T-helper 1 cell treated with Interleukin-12 subunit alpha and Interleukin-12 subunit beta and Interleukin-4 antibody, amounts not matched to agents 30 μg/mL and 1 μg/mL, for 36 hours (primary cell): ENCODE measurements around the gene GATA2.

Experiments
- H3K27ac Mint-ChIP-seq: one replicate; pipeline ENCODE4 v1.8.0; 2021; ENCODE audit warnings: mild to moderate bottlenecking, mixed read lengths
- H3K27me3 Mint-ChIP-seq: one replicate; pipeline ENCODE4 v1.8.0; 2021; ENCODE audit warnings: low read depth, mixed read lengths
- H3K36me3 Mint-ChIP-seq: one replicate; pipeline ENCODE4 v1.8.0; 2021; ENCODE audit warnings: low read depth, mixed read lengths
- H3K4me1 Mint-ChIP-seq: one replicate; pipeline ENCODE4 v1.8.0; 2021; ENCODE audit warnings: low read depth, mixed read lengths
- H3K4me3 Mint-ChIP-seq: one replicate; pipeline ENCODE4 v1.8.0; 2021; ENCODE audit warnings: mild to moderate bottlenecking, moderate library complexity, mixed read lengths
- H3K9me3 Mint-ChIP-seq: one replicate; pipeline ENCODE4 v1.8.0; 2021; ENCODE audit warnings: mixed read lengths

GATA2 gene

DNA sequence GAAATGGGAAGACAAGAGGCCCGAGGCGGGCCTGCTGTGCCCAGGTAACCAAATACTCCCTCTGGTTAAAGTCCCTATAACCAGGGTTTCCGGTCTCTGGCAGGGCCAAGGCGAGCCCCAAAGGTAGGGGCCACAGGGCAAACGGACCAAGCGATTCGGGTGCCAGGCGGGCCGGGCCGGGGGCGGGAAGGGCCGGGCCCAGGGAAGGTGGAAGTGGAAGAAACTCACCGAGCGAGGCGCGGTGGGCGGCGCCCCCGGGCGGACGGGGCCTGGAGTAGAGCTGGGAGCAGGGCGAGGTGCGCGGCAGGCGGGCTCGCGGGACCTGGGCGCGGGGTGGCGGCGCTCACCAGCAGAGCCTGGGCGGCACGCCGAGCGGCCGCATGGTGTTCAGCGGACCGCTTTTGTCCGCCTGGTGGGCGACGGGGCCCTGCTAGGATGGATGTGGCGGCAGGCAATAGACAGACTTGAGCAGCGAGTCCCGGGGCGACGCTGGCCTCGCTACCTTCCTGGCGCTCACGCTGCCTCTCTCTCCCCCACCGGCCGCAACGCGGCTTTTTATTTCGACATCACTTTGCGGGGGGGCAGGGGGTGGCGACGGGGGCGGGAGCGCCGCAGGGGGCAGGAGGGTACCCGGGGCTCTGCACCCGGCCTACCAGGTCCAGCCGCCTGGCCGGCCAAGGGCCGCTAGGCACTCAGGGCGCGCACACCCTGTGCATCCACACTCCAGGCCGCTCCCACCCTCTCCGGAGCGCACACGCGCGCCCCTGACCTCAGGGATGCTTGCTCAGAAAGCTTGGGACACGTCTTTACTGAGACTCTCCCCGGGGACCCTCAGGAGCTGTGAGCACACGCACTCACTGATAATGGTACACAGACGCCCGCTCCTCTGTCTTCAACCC lies at the start of gene GATA2:
Gene GATA2, minus strand, starts transcription at position 531 of the 899 bp plus-strand sequence. CDS start 6,170 bp downstream, outside the sequence.
- no peaks in the 10 kb centered on the region for H3K9me3 Mint-ChIP-seq
- H3K27me3 Mint-ChIP-seq: peaks cover 76% of the 10 kb centered on the region
- peaks cover 9% of the 10 kb centered on the region for H3K4me1 Mint-ChIP-seq
- H3K36me3 Mint-ChIP-seq: no peaks in the 10 kb centered on the region
- H3K4me3 Mint-ChIP-seq: no peak within 1 kb of the TSS
- H3K27ac Mint-ChIP-seq: no peak within 1 kb of the TSS

DNA sequence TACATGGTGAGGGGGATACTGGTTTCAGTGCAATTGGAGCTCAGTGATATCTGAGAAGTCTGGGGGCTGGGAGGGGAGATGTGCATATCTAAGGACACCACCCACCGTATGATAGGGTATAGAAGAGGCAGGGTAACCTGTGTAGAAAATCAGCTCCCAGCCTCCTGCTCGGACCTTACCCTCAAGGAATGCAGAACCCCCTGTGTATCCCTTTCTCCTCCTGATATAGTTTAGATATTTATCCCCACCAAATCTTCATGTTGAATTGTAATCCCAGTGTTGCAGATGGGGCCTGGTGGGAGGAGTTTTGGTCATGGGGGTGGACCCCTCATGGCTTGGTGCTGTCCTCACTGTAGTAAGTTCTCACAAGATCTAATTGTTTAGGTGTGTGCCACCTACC lies 48.2 kb upstream of the GATA2 start:
- Mint-ChIP-seq H3K4me3 (no peak overlapping the region), H3K27me3 (peaks cover 22% of the 10 kb centered on the region), H3K27ac (no peak overlapping the region), H3K36me3 (no peaks in the 10 kb centered on the region), H3K9me3 (peaks cover 10% of the 10 kb centered on the region), H3K4me1 (no peaks in the 10 kb centered on the region)

- Mint-ChIP-seq H3K27ac (no peak overlapping the region), H3K4me3 (no peak overlapping the region), H3K4me1 (no peaks in the 10 kb centered on the region), H3K9me3 (peaks cover 10% of the 10 kb centered on the region), H3K36me3 (no peaks in the 10 kb centered on the region), H3K27me3 (peaks cover 40% of the 10 kb centered on the region)
Measured at GRCh38 chr3:128539376-128539775, 46.4 kb upstream of the GATA2 start.

DNA sequence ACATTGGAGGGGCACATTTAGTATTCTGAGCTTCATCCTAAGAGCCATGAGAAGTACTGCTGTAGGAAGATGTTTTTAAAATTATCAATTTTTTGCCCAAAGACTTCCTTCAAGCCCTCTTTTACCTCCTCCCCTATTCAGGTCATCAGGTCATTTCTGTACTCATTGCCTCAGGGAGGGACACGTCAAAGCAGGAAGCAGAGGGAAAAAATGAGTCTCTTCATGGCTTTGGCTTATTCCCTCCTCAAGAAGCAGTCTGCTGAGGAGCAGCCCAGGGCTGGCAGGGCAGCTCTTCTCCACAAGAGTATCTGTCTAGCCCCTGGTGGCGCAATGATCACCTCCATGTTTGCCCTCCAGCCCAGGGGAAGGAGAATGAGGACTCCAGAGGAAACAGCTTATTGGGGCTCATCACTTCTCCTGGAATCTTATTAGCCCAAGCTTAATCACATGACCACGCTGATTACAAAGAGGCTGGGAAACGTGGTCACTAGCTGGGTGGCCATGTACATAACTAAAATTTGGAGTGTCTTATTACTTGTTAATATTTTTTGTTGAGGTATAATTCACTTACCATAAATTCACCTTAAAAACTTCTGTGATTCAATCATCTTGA lies 44.2 kb upstream of the GATA2 start:
- Mint-ChIP-seq H3K4me3 (no peak overlapping the region), H3K27ac (no peak overlapping the region), H3K4me1 (no peaks in the 10 kb centered on the region), H3K9me3 (no peaks in the 10 kb centered on the region), H3K36me3 (no peaks in the 10 kb centered on the region), H3K27me3 (peaks cover 43% of the 10 kb centered on the region)

DNA sequence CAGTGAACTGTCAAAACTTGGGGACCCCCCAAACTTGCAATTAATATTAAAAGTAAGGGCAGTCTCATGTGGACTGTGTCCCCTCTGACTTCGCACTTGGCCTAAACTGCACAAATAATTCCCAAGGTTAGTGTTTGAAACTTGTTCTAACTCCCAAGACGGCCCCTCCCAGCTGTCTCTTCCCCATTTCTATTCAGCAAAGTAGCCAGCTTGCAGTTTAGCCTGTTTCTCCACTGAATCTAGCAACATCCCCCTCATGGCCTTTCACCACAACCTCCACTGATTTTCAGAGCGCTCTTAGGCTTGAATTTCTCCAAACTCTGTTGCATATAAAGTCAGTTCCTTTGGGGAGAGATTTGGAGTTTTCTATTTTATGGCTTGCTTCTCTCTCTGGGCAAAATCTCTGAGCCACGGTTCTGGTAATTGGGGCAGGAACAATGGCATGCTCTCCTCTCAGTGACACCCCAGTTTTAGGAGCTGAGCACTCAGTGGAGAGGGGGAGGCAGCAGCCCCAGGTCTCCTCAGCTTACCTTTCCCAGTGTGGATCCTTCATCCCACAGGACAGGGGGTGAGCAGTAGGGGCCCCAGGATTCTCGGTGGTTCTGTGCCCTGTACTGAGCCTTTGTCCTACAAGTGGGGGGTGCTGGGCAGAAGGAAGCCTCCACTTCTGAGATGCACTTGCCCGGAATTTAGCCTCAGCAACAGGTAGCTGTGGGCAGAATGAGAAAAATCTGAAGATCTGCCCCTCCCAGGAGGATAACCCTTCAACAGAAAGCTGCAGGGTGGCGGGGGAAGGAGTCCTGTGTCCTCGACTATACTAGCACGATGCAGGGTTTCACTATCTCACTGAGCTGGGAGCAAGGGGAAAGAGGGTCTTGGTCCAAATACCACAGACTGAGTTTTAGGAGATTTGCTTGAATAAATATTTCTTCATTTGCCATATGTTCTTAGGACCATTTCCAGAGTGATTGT lies 39.3 kb upstream of the GATA2 start:
- H3K27ac Mint-ChIP-seq: no peak overlapping the region
- no peaks in the 10 kb centered on the region for H3K9me3 Mint-ChIP-seq
- no peaks in the 10 kb centered on the region for H3K4me1 Mint-ChIP-seq
- peaks cover 69% of the 10 kb centered on the region for H3K27me3 Mint-ChIP-seq
- H3K4me3 Mint-ChIP-seq: no peak overlapping the region
- no peaks in the 10 kb centered on the region for H3K36me3 Mint-ChIP-seq

GRCh38 chr3:128524374-128525299 lies 31.6 kb upstream of the GATA2 start:
- no peak overlapping the region for H3K27ac Mint-ChIP-seq
- H3K4me1 Mint-ChIP-seq: no peaks in the 10 kb centered on the region
- peaks cover 41% of the 10 kb centered on the region for H3K27me3 Mint-ChIP-seq
- no peak overlapping the region for H3K4me3 Mint-ChIP-seq
- H3K9me3 Mint-ChIP-seq: no peaks in the 10 kb centered on the region
- no peaks in the 10 kb centered on the region for H3K36me3 Mint-ChIP-seq

- H3K27ac Mint-ChIP-seq: no peak overlapping the region
- H3K36me3 Mint-ChIP-seq: no peaks in the 10 kb centered on the region
- H3K27me3 Mint-ChIP-seq: peaks cover 43% of the 10 kb centered on the region
- H3K4me1 Mint-ChIP-seq: no peaks in the 10 kb centered on the region
- no peaks in the 10 kb centered on the region for H3K9me3 Mint-ChIP-seq
- no peak overlapping the region for H3K4me3 Mint-ChIP-seq
Measured at GRCh38 chr3:128523591-128523990, 30.6 kb upstream of the GATA2 start.

GRCh38 chr3:128521715-128522114 lies 28.7 kb upstream of the GATA2 start:
- no peaks in the 10 kb centered on the region for H3K36me3 Mint-ChIP-seq
- no peaks in the 10 kb centered on the region for H3K4me1 Mint-ChIP-seq
- H3K27me3 Mint-ChIP-seq: peaks cover 32% of the 10 kb centered on the region
- no peak overlapping the region for H3K4me3 Mint-ChIP-seq
- no peaks in the 10 kb centered on the region for H3K9me3 Mint-ChIP-seq
- H3K27ac Mint-ChIP-seq: no peak overlapping the region

- no peaks in the 10 kb centered on the region for H3K4me1 Mint-ChIP-seq
- H3K4me3 Mint-ChIP-seq: no peak overlapping the region
- H3K27me3 Mint-ChIP-seq: peaks cover 42% of the 10 kb centered on the region
- H3K27ac Mint-ChIP-seq: no peak overlapping the region
- H3K36me3 Mint-ChIP-seq: no peaks in the 10 kb centered on the region
- peaks cover 9% of the 10 kb centered on the region for H3K9me3 Mint-ChIP-seq
Measured at GRCh38 chr3:128518587-128519490, 25.8 kb upstream of the GATA2 start.

GRCh38 chr3:128517648-128518047 lies 24.6 kb upstream of the GATA2 start:
- no peaks in the 10 kb centered on the region for H3K36me3 Mint-ChIP-seq
- H3K27ac Mint-ChIP-seq: no peak overlapping the region
- H3K9me3 Mint-ChIP-seq: peaks cover 13% of the 10 kb centered on the region
- peaks cover 48% of the 10 kb centered on the region for H3K27me3 Mint-ChIP-seq
- no peaks in the 10 kb centered on the region for H3K4me1 Mint-ChIP-seq
- no peak overlapping the region for H3K4me3 Mint-ChIP-seq

DNA sequence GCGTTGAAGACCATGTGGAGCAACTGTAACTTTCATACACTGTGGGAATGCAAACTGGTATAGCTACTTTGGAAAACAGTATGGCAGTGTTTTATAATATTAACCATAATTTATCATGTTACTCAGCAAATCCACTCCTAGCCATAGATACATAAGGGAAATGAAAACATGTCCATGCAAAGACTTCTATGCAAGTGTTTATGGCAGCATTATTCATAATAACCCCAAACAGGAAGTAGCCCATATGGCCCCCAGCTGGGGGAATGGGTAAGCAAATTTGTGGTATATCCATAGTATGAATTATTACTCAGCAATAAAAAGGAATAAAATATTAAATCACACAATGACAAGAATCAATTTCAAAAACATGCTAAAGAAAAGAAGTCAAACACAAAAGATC lies 23.0 kb upstream of the GATA2 start:
- Mint-ChIP-seq H3K4me1 (no peaks in the 10 kb centered on the region), H3K4me3 (no peak overlapping the region), H3K27me3 (peaks cover 54% of the 10 kb centered on the region)

DNA sequence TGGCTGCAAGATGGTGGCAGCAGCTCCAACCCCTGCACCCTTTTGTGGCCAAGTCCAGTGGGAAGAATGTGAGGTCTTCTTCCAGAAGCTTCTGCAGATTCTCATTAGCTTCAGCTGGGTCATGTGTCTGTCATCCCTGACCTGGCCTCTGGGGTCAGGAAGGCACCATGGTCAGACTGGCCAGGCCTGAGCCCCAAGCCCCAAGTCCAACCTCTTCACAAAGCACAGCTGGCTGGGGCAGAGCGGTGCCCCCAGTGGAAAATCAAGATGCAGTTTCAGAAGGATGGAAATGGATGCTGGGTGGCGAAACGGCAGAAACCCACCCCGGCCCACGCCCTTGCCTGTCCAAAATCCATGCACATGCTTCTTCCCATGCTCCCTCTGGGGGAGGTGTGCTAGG lies 15.9 kb upstream of the GATA2 start:
- H3K27ac Mint-ChIP-seq: no peak overlapping the region

More for the DNA sequence above, 23.0 kb upstream of the GATA2 start:
- Mint-ChIP-seq H3K27ac (no peak overlapping the region), H3K36me3 (no peaks in the 10 kb centered on the region), H3K9me3 (peaks cover 13% of the 10 kb centered on the region)

DNA sequence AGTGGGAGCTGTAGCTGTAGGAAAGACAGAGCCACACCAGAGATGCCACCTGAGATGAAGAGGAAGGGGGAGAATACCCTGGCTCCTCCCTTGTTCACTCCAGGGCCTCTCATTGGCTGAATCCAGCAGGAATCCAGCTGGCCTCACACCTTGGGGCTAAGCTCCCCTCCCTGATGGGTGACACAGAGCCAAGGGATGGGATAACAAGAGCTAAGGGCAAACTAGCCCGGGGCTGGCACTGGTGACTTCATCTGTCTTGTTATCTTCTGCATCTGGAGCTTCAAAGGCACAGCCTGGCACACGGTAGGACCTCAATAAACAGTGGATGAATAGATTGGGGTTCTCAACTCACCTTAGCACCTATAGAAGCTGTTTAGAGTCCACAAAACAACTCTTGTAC lies 13.8 kb upstream of the GATA2 start:
- Mint-ChIP-seq H3K27ac (no peak overlapping the region), H3K36me3 (no peaks in the 10 kb centered on the region), H3K4me1 (no peaks in the 10 kb centered on the region), H3K27me3 (peaks cover 29% of the 10 kb centered on the region), H3K4me3 (no peak overlapping the region), H3K9me3 (no peaks in the 10 kb centered on the region)

More for the DNA sequence above, 15.9 kb upstream of the GATA2 start:
- H3K4me3 Mint-ChIP-seq: no peak overlapping the region
- H3K4me1 Mint-ChIP-seq: no peaks in the 10 kb centered on the region
- H3K9me3 Mint-ChIP-seq: peaks cover 4% of the 10 kb centered on the region
- no peaks in the 10 kb centered on the region for H3K36me3 Mint-ChIP-seq
- H3K27me3 Mint-ChIP-seq: peaks cover 29% of the 10 kb centered on the region
